Pancreas (tissue), 10 donors: Measurements from ENCODE around the gene DCLK2. TPM values are rescaled to one million over a fixed set of nuclear protein-coding genes. Genes with fewer than 3 reads are reported as not detected.
"Not testable (repeated sequence)": the region's sequence is repeated elsewhere in the genome, so short reads cannot be mapped to it uniquely, and the experiment has no call there.

Source experiments
- ATAC-seq, 4 donors: fragments of 200-7000 bp; cut with Tn5 transposase; one replicate each; pipeline versions ENCODE4 v1.8.0 to v1.9.1; 2020; ENCODE audit warnings: mild to moderate bottlenecking in 4 of 4, moderate library complexity in 4 of 4
- DNase-seq, 6 donors: peaks; one replicate each; pipeline ENCODE4 v3.0.0-alpha.2; 2020
- FAIRE-seq: peaks from 2 replicates; lab custom pipeline; 2012; peaks lifted over from hg19 to GRCh38; lab: Jason Lieb, UNC
- H3K27ac ChIP-seq, 4 donors: fragments of 200-600 bp; sonication (generic); 1 replicate in 3 of 4; 2 replicates in 1 of 4; pipeline versions ENCODE4 v1.5.0 to v1.8.0; 2020
- H3K27me3 ChIP-seq, 4 donors: fragments of 200-600 bp; one replicate each; pipeline ENCODE4 v1.8.0; 2021
- H3K36me3 ChIP-seq, 3 donors: fragments of 200-600 bp; sonication (generic) in 1 of 3; one replicate each; pipeline versions ENCODE4 v1.5.0 to v1.8.0; 2020 to 2021
- H3K4me1 ChIP-seq, 3 donors: fragments of 200-600 bp; one replicate each; pipeline ENCODE4 v1.8.0; 2021
- H3K4me3 ChIP-seq, 4 donors: fragments of 200-600 bp; sonication (generic) in 2 of 4; one replicate each; pipeline versions ENCODE4 v1.5.0 to v1.8.0; 2020 to 2021
- H3K9me3 ChIP-seq, 4 donors: fragments of 200-600 bp; one replicate each; pipeline ENCODE4 v1.8.0; 2021
- CTCF ChIP-seq, 4 donors: fragments of 200-600 bp; sonication (generic) in 3 of 4; IDR thresholded peaks; one replicate each; pipeline versions ENCODE4 v1.5.0 to v1.8.0; 2021; ENCODE audit warnings: antibody characterized with exemption in 4 of 4
- WGBS, 2 donors: extraction: QIAGEN DNeasy Blood & Tissue Kit; methylation state at CpG; one replicate each; pipeline ENCODE4 v1.1.7; 2013; 5-methylcytosine and 5-hydroxymethylcytosine counted together
- intact Hi-C, 3 donors: fragments of 100-400 bp; cut with DNase I; formaldehyde crosslinking; loops; one replicate each; pipeline versions ENCODE4 v1.11.1 to v1.14.2; 2022
- polyA plus RNA-seq, 2 donors: library from polyadenylated mRNA; stranded (reverse); fragments of 200-250 nt; gene quantifications; one replicate each; pipeline ENCODE4 v1.2.3, GENCODE V29; 2013
- total RNA-seq, 6 donors: library from RNA; stranded (reverse); fragmentation: NEBNext Ultra II Directional in 4 of 6; extraction: Animal tissue kit (Norgen Biotek cat#: 25700) in 4 of 6; gene quantifications; one replicate each; pipeline versions ENCODE4 v1.2.1 to v1.2.4, GENCODE V29; 2021 to 2023
- donor health status: healthy with polysubstance abuse.
- donor health status: DM: no; HTN: no; CAD: no; lungs with moderate emphysema.
- donor health status: DM: no; HTN: no; CAD: no.
- donor health status: control.
- donor health status: control.
- donor health status: Bipolar disorder and iron deficiency.
- donor health status: DM: yes; HTN: yes; CAD: no.
- donor health status: DM: no; HTN: no; CAD: no.
- donor health status: DM: no; HTN: no; CAD: no.
- donor health status: DM: yes; HTN: yes; CAD: no.

The DCLK2 gene
- total and polyA plus RNA-seq, 8 donors = 1.2 to 3.7 (median 1.8) TPM

GRCh38 chr4:150178161-150178560 lies 99.9 kb downstream of the DCLK2 start:
- Histone ChIP-seq H3K36me3 (no peaks in the 10 kb centered on the region), H3K9me3 (no peaks in the 10 kb centered on the region), H3K4me3 (no peak overlapping the region), H3K27me3 (no peaks in the 10 kb centered on the region), H3K27ac (no peak overlapping the region), H3K4me1 (no peaks in the 10 kb centered on the region)
- intact Hi-C loops = no loop called here
- DNase-seq (no peak), ATAC-seq (no peak), FAIRE-seq (no peak)
- TF ChIP-seq CTCF (IDR thresholded peaks at IDR 0.05) = no peak
- 43 to 57% methylated on average over 4 of the region's 4 CpGs for WGBS, 2 donors

GRCh38 chr4:150181536-150181935 lies 103.3 kb downstream of the DCLK2 start:
- H3K9me3 ChIP-seq = no peaks in the 10 kb centered on the region
- DNase-seq = no peak
- FAIRE-seq = no peak
- no peak overlapping the region for H3K27ac ChIP-seq
- ATAC-seq = peak in 1 of 4 donors; percentile 16
- H3K4me3 ChIP-seq = no peak overlapping the region
- no peaks in the 10 kb centered on the region for H3K27me3 ChIP-seq
- H3K4me1 ChIP-seq = no peaks in the 10 kb centered on the region
- H3K36me3 ChIP-seq = no peaks in the 10 kb centered on the region
- no peak for TF ChIP-seq CTCF (IDR thresholded peaks at IDR 0.05)
- intact Hi-C loops = no loop called here

GRCh38 chr4:150182794-150183193 lies 104.5 kb downstream of the DCLK2 start:
- H3K4me1 ChIP-seq = no peaks in the 10 kb centered on the region
- H3K27me3 ChIP-seq = no peaks in the 10 kb centered on the region
- intact Hi-C loops = no loop called here
- TF ChIP-seq CTCF (IDR thresholded peaks at IDR 0.05) = no peak
- no peaks in the 10 kb centered on the region for H3K36me3 ChIP-seq
- 95 to 98% methylated on average over 2 of the region's 2 CpGs for WGBS, 2 donors
- DNase-seq = no peak
- no peak overlapping the region for H3K27ac ChIP-seq
- no peak for ATAC-seq
- FAIRE-seq = no peak
- H3K9me3 ChIP-seq = no peaks in the 10 kb centered on the region
- H3K4me3 ChIP-seq = no peak overlapping the region

DNA sequence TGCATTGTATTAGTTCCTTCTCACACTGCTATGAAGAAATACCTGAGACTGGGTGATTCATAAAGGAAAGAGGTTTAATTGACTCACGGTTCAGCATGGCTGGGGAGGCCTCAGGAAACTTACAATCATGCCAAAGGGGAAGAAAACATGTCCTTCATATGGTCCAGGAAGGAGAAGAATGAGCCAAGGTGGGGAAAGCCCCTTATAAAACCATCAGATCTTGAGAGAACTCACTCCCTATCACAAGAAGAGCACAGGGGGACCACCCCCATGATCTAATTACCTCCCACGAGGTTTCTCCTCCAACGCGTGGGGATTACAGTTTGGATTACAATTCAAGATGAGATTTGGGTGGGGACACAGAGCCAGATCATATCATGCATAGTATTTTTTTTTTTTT lies 106.8 kb downstream of the DCLK2 start:
- WGBS, 2 donors = 89 to 92% methylated on average over 4 of the region's 4 CpGs

DNA sequence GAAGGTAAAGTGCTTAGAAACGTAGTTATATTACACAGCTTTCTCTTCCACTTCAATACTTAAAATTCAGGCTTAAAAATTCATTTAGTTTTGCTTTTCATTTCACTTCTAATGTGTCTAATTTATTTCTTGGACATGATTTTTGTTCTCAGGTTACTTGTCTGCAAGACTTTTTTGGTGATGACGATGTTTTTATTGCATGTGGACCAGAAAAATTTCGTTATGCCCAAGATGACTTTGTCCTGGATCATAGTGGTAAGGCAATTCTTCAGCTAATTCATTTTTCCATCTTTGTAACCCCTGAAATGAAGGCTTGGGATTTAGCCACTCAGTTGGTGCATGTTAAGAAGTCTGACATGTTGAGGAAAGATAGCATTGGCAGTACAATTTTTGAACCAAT lies 114.7 kb downstream of the DCLK2 start:
- no peak for DNase-seq
- Histone ChIP-seq H3K36me3 (no peaks in the 10 kb centered on the region), H3K4me3 (no peak overlapping the region), H3K4me1 (no peaks in the 10 kb centered on the region), H3K27ac (no peak overlapping the region), H3K9me3 (no peaks in the 10 kb centered on the region), H3K27me3 (no peaks in the 10 kb centered on the region)
- intact Hi-C loops = no loop called here
- TF ChIP-seq CTCF (IDR thresholded peaks at IDR 0.05) = no peak
- no peak for FAIRE-seq
- 81 to 86% methylated on average over 3 of the region's 3 CpGs for WGBS, 2 donors
- no peak for ATAC-seq

More for the DNA sequence above, 106.8 kb downstream of the DCLK2 start:
- H3K4me1 ChIP-seq, H3K27ac ChIP-seq, ATAC-seq, H3K9me3 ChIP-seq, H3K4me3 ChIP-seq, FAIRE-seq, DNase-seq, intact Hi-C loops, H3K36me3 ChIP-seq, H3K27me3 ChIP-seq: not testable (repeated sequence)

GRCh38 chr4:150197256-150197655 lies 119.0 kb downstream of the DCLK2 start:
- DNase-seq, H3K27ac ChIP-seq, H3K36me3 ChIP-seq, ATAC-seq, H3K4me3 ChIP-seq, intact Hi-C loops, H3K9me3 ChIP-seq, FAIRE-seq, H3K4me1 ChIP-seq, H3K27me3 ChIP-seq: not testable (repeated sequence)
- 85 to 96% methylated on average over 4 of the region's 4 CpGs for WGBS, 2 donors
